CD14-positive monocyte (primary cell): ENCODE results near the gene GHRL. TPM values are rescaled to one million over a fixed set of nuclear protein-coding genes. Genes with fewer than 3 reads are reported as not detected.

Experiments
- DNase-seq, 3 donors: peaks; one replicate each; pipeline ENCODE4 v3.0.0-alpha.2; 2011 to 2022
- H2AFZ ChIP-seq: 2 replicates; pipeline ENCODE4 v1.6.0; 2012; ENCODE audit warnings: mild to moderate bottlenecking, low read depth, low read length, inconsistent platforms; ENCODE audit not compliant: insufficient read depth, poor library complexity, severe bottlenecking
- H3K27ac ChIP-seq, 2 donors: 1 replicate in 1 of 2; 2 replicates in 1 of 2; pipeline ENCODE4 v1.5.1; 2012 to 2013; ENCODE audit warnings: low read length in 2 of 2, control low read depth in 1 of 2, inconsistent platforms in 1 of 2, low read depth in 1 of 2, mild to moderate bottlenecking in 1 of 2
- H3K27me3 ChIP-seq, 2 donors: one replicate each; pipeline versions ENCODE4 v1.6.0 to v1.6.1; 2011 to 2013; ENCODE audit warnings: low read length in 2 of 2; ENCODE audit not compliant: control insufficient read depth in 2 of 2, insufficient read depth in 2 of 2
- H3K36me3 ChIP-seq, 2 donors: replicated peaks in 1 of 2; 1 replicate in 1 of 2; 2 replicates in 1 of 2; pipeline versions ENCODE4 v1.5.1 to v1.6.1; 2012 to 2013; ENCODE audit warnings: low read length in 2 of 2, control low read depth in 1 of 2, inconsistent platforms in 1 of 2, mild to moderate bottlenecking in 1 of 2; ENCODE audit not compliant: insufficient read depth in 2 of 2, control insufficient read depth in 1 of 2
- H3K4me1 ChIP-seq, 2 donors: 1 replicate in 1 of 2; 2 replicates in 1 of 2; pipeline versions ENCODE4 v1.5.1 to v1.6.1; 2012 to 2013; ENCODE audit warnings: low read length in 2 of 2, control low read depth in 1 of 2, inconsistent platforms in 1 of 2, mild to moderate bottlenecking in 1 of 2, moderate library complexity in 1 of 2; ENCODE audit not compliant: insufficient read depth in 2 of 2, control insufficient read depth in 1 of 2
- H3K4me2 ChIP-seq: replicated peaks from 2 replicates; pipeline ENCODE3; 2012; ENCODE audit warnings: low read length, moderate library complexity, mild to moderate bottlenecking; ENCODE audit not compliant: poor library complexity, severe bottlenecking; ENCODE audit errors: extremely low read depth
- H3K4me3 ChIP-seq, 3 experiments: fragments of 200-600 bp in 1 of 3; sonication (generic) in 1 of 3; replicated peaks in 1 of 3; 1 replicate in 2 of 3; 2 replicates in 1 of 3; pipeline ENCODE4 v1.5.1; 2011 to 2013; ENCODE audit warnings: low read length in 3 of 3, mild to moderate bottlenecking in 3 of 3, control low read depth in 2 of 3, low read depth in 2 of 3, inconsistent platforms in 1 of 3, moderate library complexity in 1 of 3
- H3K79me2 ChIP-seq: 2 replicates; pipeline ENCODE4 v1.6.0; 2012; ENCODE audit warnings: mild to moderate bottlenecking, control low read depth, inconsistent platforms, low read length, moderate library complexity; ENCODE audit not compliant: insufficient read depth
- H3K9ac ChIP-seq: 2 replicates; pipeline ENCODE4 v1.6.0; 2017; ENCODE audit warnings: low read length, mild to moderate bottlenecking; ENCODE audit not compliant: insufficient read depth, poor library complexity, severe bottlenecking
- H3K9me3 ChIP-seq, 2 donors: replicated peaks in 1 of 2; 1 replicate in 1 of 2; 2 replicates in 1 of 2; pipeline versions ENCODE4 v1.5.1 to v1.6.1; 2012 to 2013; ENCODE audit warnings: low read length in 2 of 2, control low read depth in 1 of 2; ENCODE audit not compliant: control insufficient read depth in 1 of 2, insufficient read depth in 1 of 2
- H4K20me1 ChIP-seq: 2 replicates; pipeline ENCODE4 v1.6.0; 2012; ENCODE audit warnings: mild to moderate bottlenecking, low read length, control low read depth, moderate library complexity; ENCODE audit not compliant: insufficient read depth
- H3K27ac Mint-ChIP-seq, 7 donors: one replicate each; pipeline ENCODE4 v1.8.0; 2020; ENCODE audit warnings: mild to moderate bottlenecking in 7 of 7, mixed read lengths in 7 of 7, moderate library complexity in 6 of 7, inconsistent platforms in 2 of 7
- H3K27me3 Mint-ChIP-seq, 3 donors: one replicate each; pipeline ENCODE4 v1.8.0; 2021 to 2022; ENCODE audit warnings: low read depth in 3 of 3, mild to moderate bottlenecking in 3 of 3, mixed read lengths in 3 of 3, moderate library complexity in 3 of 3, inconsistent platforms in 1 of 3
- H3K36me3 Mint-ChIP-seq, 2 donors: one replicate each; pipeline ENCODE4 v1.8.0; 2020; ENCODE audit warnings: mixed read lengths in 2 of 2, inconsistent platforms in 1 of 2, mild to moderate bottlenecking in 1 of 2
- H3K4me1 Mint-ChIP-seq: one replicate; pipeline ENCODE4 v1.8.0; 2020; ENCODE audit warnings: mild to moderate bottlenecking, mixed read lengths
- H3K4me3 Mint-ChIP-seq, 2 donors: one replicate each; pipeline ENCODE4 v1.8.0; 2020; ENCODE audit warnings: mild to moderate bottlenecking in 2 of 2, mixed read lengths in 2 of 2, moderate library complexity in 1 of 2
- H3K9me3 Mint-ChIP-seq, 7 donors: one replicate each; pipeline ENCODE4 v1.8.0; 2020 to 2022; ENCODE audit warnings: mixed read lengths in 7 of 7, mild to moderate bottlenecking in 6 of 7, moderate library complexity in 6 of 7, inconsistent platforms in 2 of 7
- CTCF ChIP-seq: fragments of 200-600 bp; IDR thresholded peaks from one replicate; pipeline ENCODE4 v1.8.0; 2022; ENCODE audit warnings: antibody characterized with exemption, mild to moderate bottlenecking
- WGBS: methylation state at CpG from one replicate; pipeline ENCODE4 v1.1.5; 2013; ENCODE audit warnings: missing lambda C conversion rate; ENCODE audit not compliant: insufficient coverage; 5-methylcytosine and 5-hydroxymethylcytosine counted together
- intact Hi-C, 2 donors: fragments of 100-400 bp; cut with micrococcal nuclease; formaldehyde crosslinking; loops; one replicate each; pipeline versions ENCODE4 v1.15.0 to v1.15.1; 2023
- polyA plus RNA-seq, 3 donors: library from polyadenylated mRNA; depleted of rRNA in 1 of 3; unstranded in 2 of 3; stranded (reverse) in 1 of 3; fragments of 300-500 nt in 2 of 3; fragments of >200 nt in 1 of 3; fragmentation: Illumina TruSeq in 2 of 3; gene quantifications; 1 replicate in 2 of 3; 2 replicates in 1 of 3; pipeline ENCODE4 v1.2.3, GENCODE V29; 2012 to 2021

The GHRL gene
- polyA plus RNA-seq, 3 donors: 2.3 to 9.9 (median 7.0) TPM

DNA sequence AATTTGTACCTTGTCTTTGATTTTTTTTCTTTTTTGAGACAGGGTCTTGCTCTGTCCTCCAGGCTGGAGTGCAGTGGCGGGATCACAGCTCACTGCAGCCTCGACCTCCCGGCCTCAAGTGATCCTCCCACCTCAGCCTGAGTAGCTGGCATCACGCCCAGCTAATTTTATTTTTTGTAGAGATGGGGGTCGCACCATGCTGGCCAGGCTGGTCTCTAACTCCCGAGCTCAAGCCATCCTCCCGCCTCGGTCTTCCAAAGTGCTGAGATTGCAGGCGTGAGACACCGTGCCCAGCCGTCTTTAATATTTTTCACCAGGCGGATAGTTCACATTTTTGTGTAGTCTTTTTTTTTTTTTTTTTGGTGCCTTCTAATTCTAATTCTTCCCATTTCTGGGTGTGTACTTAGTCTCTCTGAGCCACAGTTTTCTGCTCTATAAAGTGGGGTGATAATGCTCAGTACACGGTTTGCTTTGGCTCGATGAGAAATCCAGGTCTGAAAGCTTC lies 45.0 kb downstream of the GHRL start:
- Histone ChIP-seq H4K20me1 (peaks cover 31% of the 10 kb centered on the region), H3K4me2 (peak overlapping the region; percentile 95), H3K4me1 (peaks cover 28 to 35% of the 10 kb centered on the region in 2 donors), H3K9me3 (peaks cover 17 to 23% of the 10 kb centered on the region in 2 donors), H3K9ac (peak overlapping the region; percentile 89), H3K4me3 (peak overlapping the region in 2 of 3 experiments; percentile 10 to 90), H3K79me2 (peaks cover 45% of the 10 kb centered on the region), H3K36me3 (peaks cover 6 to 19% of the 10 kb centered on the region in 2 donors), H3K27ac (peak overlapping the region; percentile 3 to 89), H3K27me3 (no peaks in the 10 kb centered on the region), H2AFZ (peak overlapping the region; percentile 73)
- peak overlapping the region; percentile 83 to 96 (median 92) for H3K27ac Mint-ChIP-seq
- DNase-seq: no peak
- peak overlapping the region; percentile 68 to 78 for H3K4me3 Mint-ChIP-seq
- H3K4me1 Mint-ChIP-seq: peaks cover 30% of the 10 kb centered on the region
- intact Hi-C loops: loop anchor here in 1 of 2 donors (5.0 to 10.0 kb wide), 2 partner anchors 85 to 223 kb away; partner anchors contain the start of genes FANCD2 and IRAK2
- peaks cover 15 to 44% (median 31%) of the 10 kb centered on the region in 7 donors for H3K9me3 Mint-ChIP-seq
- peaks cover 0 to 3% (median 0%) of the 10 kb centered on the region in 3 donors for H3K27me3 Mint-ChIP-seq
- no peak for TF ChIP-seq CTCF
- peaks cover 27% of the 10 kb centered on the region in 2 donors for H3K36me3 Mint-ChIP-seq
- WGBS: 21% methylated on average over 4 of the region's 14 CpGs

- Histone ChIP-seq H3K27ac (no peak overlapping the region), H3K36me3 (no peaks in the 10 kb centered on the region), H4K20me1 (peaks cover 13% of the 10 kb centered on the region), H3K79me2 (peaks cover 20% of the 10 kb centered on the region), H3K4me2 (no peak overlapping the region), H2AFZ (no peak overlapping the region), H3K4me3 (no peak overlapping the region), H3K27me3 (no peaks in the 10 kb centered on the region), H3K4me1 (peaks cover 17 to 27% of the 10 kb centered on the region in 2 donors), H3K9me3 (peaks cover 17 to 23% of the 10 kb centered on the region in 2 donors), H3K9ac (no peak overlapping the region)
- TF ChIP-seq CTCF: no peak
- WGBS: 87% methylated on average over 5 of the region's 6 CpGs
- Mint-ChIP-seq H3K27me3 (peaks cover 0 to 4% (median 2%) of the 10 kb centered on the region in 3 donors), H3K9me3 (peaks cover 15 to 44% (median 31%) of the 10 kb centered on the region in 7 donors), H3K36me3 (peaks cover 15% of the 10 kb centered on the region in 2 donors), H3K4me1 (peaks cover 28% of the 10 kb centered on the region), H3K27ac (peak overlapping the region in 1 of 7 donors; percentile 60), H3K4me3 (no peak overlapping the region)
- intact Hi-C loops: loop anchor here in 1 of 2 donors (5.0 to 10.0 kb wide), 2 partner anchors 83 to 220 kb away; partner anchors contain the start of genes FANCD2 and IRAK2
- DNase-seq: no peak
Observed at GRCh38 chr3:10245081-10245712, 47.5 kb downstream of the GHRL start.
